ENCODE data around the gene NUDT21.
"Not testable (repeated sequence)": the region's sequence is repeated elsewhere in the genome, so short reads cannot be mapped to it uniquely, and the experiment has no call there.

The NUDT21 gene

DNA sequence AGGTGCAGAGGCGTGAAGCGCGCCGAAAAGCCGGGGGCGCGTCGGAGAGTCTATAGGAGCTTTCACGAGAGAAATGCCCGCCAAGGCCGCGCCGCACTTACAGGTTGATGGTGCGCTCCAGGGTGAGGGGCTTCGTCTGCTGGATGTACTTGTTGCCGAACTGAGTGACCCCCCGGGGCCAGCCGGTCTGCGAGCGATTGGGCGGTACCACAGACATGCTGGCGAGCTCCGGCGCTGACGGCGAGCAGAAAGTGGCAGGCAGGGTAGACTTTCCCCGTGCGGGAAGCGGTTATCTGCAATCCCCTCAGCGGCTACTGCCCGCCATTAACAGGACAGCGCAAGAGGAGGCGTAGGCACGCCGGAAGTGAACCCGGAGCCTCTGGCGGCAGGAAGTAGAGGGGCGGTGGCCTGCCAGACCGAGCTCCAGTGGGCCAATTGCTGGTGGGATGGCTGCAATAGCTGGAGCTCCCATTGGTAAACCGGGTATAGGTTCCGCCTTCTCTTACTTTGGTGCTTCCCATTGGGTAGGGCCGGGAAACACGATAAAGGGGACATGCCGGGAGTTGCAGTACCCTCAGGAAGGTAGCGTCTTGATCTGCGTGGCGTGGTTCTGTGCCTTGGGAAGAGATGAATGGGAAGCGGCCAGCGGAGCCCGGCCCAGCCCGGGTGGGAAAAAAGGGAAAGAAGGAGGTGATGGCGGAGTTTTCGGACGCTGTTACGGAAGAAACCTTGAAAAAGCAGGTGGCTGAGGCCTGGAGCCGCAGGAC lies at the start of gene NUDT21, which contains the start of gene OGFOD1:
Gene NUDT21, minus strand, starts transcription at position 347 of the 767 bp plus-strand sequence. Its CDS starts 130 bp downstream, at position 217.
Gene OGFOD1, plus strand, starts transcription at position 569 of the 767 bp plus-strand sequence. Its CDS starts 59 bp downstream, at position 628.
- Mint-ChIP-seq H3K36me3 (ENCODE audit: low read depth) (peaks cover 19% of the 10 kb centered on the region), H3K27ac (peak within 1 kb of the TSS; percentile 80 to 94 (median 93)), H3K4me1 (peaks cover 37% of the 10 kb centered on the region), H3K9me3 (no peaks in the 10 kb centered on the region), H3K27me3 (ENCODE audit: low read depth) (no peaks in the 10 kb centered on the region), H3K4me3 (peak within 1 kb of the TSS; percentile 94 to 95 (median 94))
- no peak for TF ChIP-seq CTCF (IDR thresholded peaks at IDR 0.05; ENCODE audit: unreplicated experiment in 3 of 3)

DNA sequence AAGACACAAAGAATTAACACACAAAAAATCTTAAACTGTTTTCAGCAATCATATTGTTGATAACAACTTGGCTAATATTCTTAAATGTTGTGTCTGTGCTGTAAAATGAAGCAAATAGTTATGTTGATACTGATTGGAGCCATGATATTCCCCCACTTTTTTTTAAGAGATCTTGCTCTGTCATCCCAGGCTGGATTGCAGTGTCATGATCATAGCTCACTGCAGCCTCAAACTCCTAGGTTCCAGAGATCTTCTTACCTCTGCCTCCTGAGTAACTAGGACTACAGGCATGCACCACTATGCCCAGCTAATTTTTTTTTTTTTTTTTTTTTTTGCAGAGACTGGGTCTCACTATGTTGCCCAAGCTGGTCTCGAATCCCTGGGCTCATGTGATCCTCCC lies 42.7 kb upstream of the NUDT21 start:
- H3K27ac Mint-ChIP-seq, result no peak overlapping the region
- H3K4me1 Mint-ChIP-seq, result no peaks in the 10 kb centered on the region
- no peaks in the 10 kb centered on the region for H3K9me3 Mint-ChIP-seq
- TF ChIP-seq CTCF (IDR thresholded peaks at IDR 0.05; ENCODE audit: unreplicated experiment in 3 of 3), result no peak
- no peak overlapping the region for H3K4me3 Mint-ChIP-seq
- H3K36me3 Mint-ChIP-seq (ENCODE audit: low read depth), result peaks cover 64% of the 10 kb centered on the region
- H3K27me3 Mint-ChIP-seq (ENCODE audit: low read depth), result no peaks in the 10 kb centered on the region

GRCh38 chr16:56493126-56493525 lies 42.0 kb upstream of the NUDT21 start:
- no peaks in the 10 kb centered on the region for H3K9me3 Mint-ChIP-seq
- no peak overlapping the region for H3K4me3 Mint-ChIP-seq
- H3K4me1 Mint-ChIP-seq, result no peaks in the 10 kb centered on the region
- no peak overlapping the region for H3K27ac Mint-ChIP-seq
- peaks cover 57% of the 10 kb centered on the region for H3K36me3 Mint-ChIP-seq (ENCODE audit: low read depth)
- TF ChIP-seq CTCF (IDR thresholded peaks at IDR 0.05; ENCODE audit: unreplicated experiment in 3 of 3), result no peak
- no peaks in the 10 kb centered on the region for H3K27me3 Mint-ChIP-seq (ENCODE audit: low read depth)

GRCh38 chr16:56491657-56492261 lies 40.6 kb upstream of the NUDT21 start:
- Mint-ChIP-seq H3K4me3 (no peak overlapping the region), H3K36me3 (ENCODE audit: low read depth) (peaks cover 44% of the 10 kb centered on the region), H3K9me3 (no peaks in the 10 kb centered on the region), H3K27me3 (ENCODE audit: low read depth) (no peaks in the 10 kb centered on the region), H3K27ac (no peak overlapping the region), H3K4me1 (no peaks in the 10 kb centered on the region)
- TF ChIP-seq CTCF (IDR thresholded peaks at IDR 0.05; ENCODE audit: unreplicated experiment in 3 of 3), result no peak

DNA sequence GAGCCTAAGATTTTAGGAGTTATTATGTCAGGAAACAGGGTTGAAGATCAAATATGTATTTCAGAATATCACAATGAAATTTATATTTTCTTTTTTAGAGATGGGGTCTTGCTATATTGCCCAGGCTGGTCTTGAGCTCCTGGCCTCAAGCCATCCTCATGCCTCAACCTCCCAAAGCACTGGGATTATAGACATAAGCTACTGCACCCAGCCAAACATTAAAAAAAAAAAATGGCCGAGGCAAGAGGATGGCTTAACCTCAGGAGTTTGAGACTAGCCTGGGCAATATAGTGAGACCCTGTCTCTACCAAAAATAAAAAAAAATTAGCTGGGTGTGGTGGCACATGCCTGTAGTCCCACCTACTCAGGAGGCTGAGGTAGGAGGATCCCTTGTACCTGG lies 37.7 kb upstream of the NUDT21 start:
- H3K27ac Mint-ChIP-seq; H3K4me3 Mint-ChIP-seq; H3K27me3 Mint-ChIP-seq (ENCODE audit: low read depth); H3K9me3 Mint-ChIP-seq; H3K4me1 Mint-ChIP-seq: not testable (repeated sequence)
- peaks cover 46% of the 10 kb centered on the region for H3K36me3 Mint-ChIP-seq (ENCODE audit: low read depth)

- no peak overlapping the region for H3K4me3 Mint-ChIP-seq
- H3K36me3 Mint-ChIP-seq (ENCODE audit: low read depth), result peaks cover 40% of the 10 kb centered on the region
- no peak for TF ChIP-seq CTCF (IDR thresholded peaks at IDR 0.05; ENCODE audit: unreplicated experiment in 3 of 3)
- H3K9me3 Mint-ChIP-seq, result no peaks in the 10 kb centered on the region
- H3K27ac Mint-ChIP-seq, result peak overlapping the region in 1 of 3 experiments; percentile 18
- H3K27me3 Mint-ChIP-seq (ENCODE audit: low read depth), result no peaks in the 10 kb centered on the region
- no peaks in the 10 kb centered on the region for H3K4me1 Mint-ChIP-seq
Measured at GRCh38 chr16:56488035-56488434, 36.9 kb upstream of the NUDT21 start.

Measured in nephron (organoid).